OCI-M2 (cell line): ENCODE data around the gene PRDM2.

Experiments
- DNase-seq: peaks from one replicate; lab custom pipeline; 2025; ENCODE audit not compliant: unreplicated experiment; lab: John Stamatoyannopoulos, UW

Gene PRDM2

GRCh38 chr1:13731897-13732296, 31.9 kb downstream of the PRDM2 start:
- no peak for DNase-seq

DNA sequence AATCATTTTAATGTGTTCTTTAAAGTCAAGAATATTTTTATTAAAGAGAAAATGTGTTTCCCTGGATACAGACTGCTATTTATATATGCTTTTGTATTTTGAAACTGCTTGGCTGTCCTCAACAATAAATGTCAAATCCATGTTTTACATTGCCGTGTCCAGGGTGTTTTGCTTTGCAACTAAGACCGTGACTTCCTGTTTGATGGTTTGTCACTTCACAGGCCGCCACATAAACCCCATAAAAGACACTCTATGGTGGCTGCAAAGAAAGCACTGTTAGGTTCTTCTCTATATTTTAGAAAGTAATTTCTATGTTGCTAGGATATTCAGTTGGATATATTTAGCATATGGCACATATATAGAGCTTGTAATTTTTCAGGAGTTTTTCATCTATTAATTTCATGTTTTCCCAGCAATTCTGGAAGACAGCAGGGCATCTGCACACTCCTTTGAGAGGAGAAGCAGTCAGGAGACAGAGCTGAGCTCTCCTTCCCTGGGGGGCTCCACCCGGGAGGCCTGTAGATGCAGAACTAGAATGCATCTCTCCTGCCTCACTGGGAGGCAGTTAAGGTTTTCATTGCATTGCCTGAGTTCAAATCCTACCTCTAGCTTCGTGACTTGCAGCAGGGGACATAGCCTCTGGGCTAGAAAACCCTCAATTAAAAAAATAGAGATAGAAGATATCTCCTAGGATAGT, 33.1 kb downstream of the PRDM2 start:
- DNase-seq, result no peak

- no peak for DNase-seq
These were observed 33.7 kb downstream of the PRDM2 start for GRCh38 chr1:13733711-13734110.

- DNase-seq, result no peak
These were observed 35.4 kb downstream of the PRDM2 start for GRCh38 chr1:13735168-13735930.

- no peak for DNase-seq
These were observed 37.4 kb downstream of the PRDM2 start for GRCh38 chr1:13737398-13737797.

DNA sequence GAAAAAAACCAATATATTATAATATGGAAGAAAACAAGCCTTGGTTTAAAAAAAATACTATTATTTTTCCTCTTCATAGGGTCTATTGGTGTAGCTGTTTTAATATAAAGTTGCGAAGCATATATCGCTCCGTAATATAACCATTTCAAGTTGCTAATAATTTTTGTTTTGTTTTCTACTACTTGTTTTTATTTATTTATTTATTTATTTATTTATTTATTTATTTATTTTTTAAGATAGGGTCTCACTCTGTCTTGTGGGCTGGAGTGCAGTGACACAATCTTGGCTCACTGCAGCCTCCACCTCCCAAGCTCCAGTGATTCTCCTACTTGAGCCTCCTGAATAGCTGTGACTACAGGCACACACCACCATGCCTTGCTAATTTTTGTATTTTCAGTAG, 46.4 kb downstream of the PRDM2 start:
- DNase-seq, result no peak

GRCh38 chr1:13748610-13749505, 48.9 kb downstream of the PRDM2 start:
- peak; percentile 22 for DNase-seq

DNA sequence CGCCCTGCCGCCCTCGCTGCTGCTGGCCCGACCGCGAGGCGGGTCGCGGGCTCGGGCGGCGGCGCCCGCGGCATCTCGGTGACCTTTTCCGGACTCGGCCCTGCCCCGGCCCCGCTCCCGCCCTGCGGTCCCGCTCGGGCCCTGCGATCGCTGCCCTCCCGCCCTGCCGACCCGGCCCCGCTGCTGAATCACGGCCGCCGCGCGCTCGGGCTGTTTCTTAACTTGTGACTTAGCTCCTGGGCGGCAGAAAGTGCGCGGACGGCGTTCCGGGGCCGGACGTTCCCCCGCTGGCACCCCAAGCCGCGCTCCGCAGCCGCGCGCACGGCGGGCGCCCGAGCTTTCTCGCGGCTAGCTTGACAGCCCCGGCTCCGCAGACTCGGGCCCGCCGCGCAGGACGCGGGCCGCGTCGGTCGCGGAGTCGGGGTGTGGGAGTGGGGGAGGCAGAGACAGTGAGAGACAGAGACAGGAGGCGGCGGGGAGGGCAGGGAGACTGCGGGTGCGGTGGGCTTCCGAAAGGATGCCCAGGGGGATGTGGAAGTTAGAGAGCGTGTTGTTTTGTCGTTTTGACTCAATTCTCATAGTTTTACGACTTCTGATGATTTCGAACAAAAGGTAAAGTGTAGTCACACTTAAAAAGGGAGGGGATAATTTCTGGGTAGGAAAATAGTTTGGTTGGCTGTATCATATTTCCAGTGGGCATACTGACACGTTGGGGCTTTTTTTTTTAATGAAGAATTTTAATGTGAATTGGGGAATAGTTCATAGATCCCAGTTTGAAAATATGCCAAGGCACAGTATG, 49.8 kb downstream of the PRDM2 start:
- no peak for DNase-seq

- DNase-seq, result no peak
These were observed 51.5 kb downstream of the PRDM2 start for GRCh38 chr1:13751458-13751871.

DNA sequence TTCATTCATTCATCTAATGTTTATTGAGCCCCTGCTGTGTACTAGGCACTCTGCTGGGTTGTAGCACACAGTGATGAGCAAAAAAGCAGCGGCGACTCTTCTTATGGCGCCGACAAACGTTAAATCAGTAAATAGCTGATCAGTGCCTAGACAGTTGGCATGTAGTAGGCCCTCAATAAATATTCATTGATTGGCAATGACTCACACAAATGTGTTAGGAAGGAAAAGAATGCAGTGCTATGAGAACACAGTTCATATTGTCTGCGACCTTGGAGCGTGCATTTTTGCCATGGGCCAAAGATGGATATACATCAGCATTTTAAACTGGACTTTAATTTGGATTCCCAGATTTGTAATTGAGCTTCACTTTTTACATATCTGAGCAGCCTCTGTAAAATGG, 52.0 kb downstream of the PRDM2 start:
- no peak for DNase-seq

DNA sequence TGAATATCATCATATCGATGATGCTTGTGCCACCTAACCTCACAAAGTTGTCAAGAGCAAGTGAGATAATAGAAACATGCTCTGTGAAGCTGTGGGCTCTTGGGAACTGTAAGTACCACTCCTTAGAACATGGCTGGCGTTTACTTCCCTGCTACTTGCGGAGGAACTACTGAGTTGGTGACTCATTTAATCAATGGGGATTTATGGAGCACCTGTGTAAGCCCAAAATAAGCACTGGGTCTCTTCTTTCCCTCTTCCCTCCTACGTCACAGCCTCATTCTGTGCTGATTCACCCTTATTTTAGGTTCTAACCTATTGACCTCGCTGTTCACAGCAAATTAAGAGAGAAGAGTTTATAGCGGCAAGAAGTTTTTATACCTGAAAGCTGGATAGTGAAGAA, 52.9 kb downstream of the PRDM2 start:
- no peak for DNase-seq

- no peak for DNase-seq
These were observed 53.8 kb downstream of the PRDM2 start for GRCh38 chr1:13753636-13754402.

DNA sequence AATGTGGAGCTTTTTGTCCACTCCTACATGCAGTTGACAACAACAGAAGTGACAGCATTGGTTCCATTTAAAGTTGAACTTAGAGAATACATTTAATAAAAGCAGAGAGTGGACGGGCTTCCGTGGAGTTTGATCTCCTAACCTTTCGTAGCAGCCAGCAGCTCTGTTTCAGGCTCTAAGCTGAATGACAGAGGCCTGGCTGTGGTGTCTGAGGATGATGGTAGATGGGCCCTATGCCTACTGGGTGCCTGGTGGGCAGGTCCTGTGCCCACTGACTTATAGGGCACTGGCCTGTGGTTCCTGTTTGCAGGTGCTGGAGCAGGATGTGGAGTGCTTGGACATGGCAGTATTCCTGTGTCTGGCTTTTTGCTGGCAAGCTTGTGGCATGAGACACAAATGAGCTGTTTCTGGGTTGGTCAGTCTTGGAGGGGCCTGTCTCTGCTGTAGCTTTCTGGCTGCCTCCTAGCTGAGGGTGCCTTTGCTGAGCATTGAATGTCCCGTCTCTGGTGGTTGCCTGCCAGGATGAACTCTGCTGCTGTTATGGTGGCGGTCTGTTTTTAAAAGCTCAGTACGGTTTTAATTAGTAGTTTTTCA, 54.6 kb downstream of the PRDM2 start:
- no peak for DNase-seq

- no peak for DNase-seq
These were observed 56.7 kb downstream of the PRDM2 start for GRCh38 chr1:13756557-13757315.

DNA sequence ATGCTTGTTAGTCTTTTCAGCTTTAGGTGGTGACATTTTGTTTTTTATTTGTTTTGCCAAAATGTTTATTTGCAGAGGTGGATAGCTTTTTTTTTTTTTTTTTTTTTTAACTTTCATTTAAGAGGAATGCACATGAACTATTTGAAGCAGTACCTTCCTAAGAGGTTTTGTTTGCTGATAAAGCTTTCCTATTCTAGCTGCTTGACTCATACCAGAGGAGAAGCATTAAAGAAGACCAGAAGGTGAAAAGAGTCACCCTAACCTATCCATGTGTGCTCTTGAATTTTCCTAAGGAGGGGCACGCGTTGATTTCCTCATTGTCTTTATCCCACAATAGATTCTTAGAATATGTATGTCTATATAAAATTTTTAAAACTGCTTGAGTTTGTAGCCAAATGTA, 57.7 kb downstream of the PRDM2 start:
- no peak for DNase-seq

DNA sequence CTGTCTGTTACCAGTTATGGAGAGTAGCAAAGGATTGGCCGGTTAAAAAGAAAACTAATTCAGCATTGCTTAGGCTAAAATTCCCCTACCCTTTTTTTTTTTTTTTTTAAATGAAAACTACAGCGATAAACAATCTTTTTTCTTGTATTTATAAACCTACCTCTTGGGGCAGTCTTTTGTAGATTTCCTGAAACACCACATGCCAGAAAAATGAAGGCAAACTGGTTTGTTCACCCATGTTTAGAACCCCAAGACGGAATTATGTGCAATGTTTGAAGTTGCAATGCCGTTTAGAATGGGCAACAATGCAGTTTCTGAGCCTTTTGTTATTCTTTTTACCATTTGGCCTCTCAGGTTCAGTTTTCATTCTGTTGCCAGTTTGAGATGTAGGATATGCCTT, 59.1 kb downstream of the PRDM2 start:
- no peak for DNase-seq

- no peak for DNase-seq
These were observed 60.4 kb downstream of the PRDM2 start for GRCh38 chr1:13760340-13760739.

DNA sequence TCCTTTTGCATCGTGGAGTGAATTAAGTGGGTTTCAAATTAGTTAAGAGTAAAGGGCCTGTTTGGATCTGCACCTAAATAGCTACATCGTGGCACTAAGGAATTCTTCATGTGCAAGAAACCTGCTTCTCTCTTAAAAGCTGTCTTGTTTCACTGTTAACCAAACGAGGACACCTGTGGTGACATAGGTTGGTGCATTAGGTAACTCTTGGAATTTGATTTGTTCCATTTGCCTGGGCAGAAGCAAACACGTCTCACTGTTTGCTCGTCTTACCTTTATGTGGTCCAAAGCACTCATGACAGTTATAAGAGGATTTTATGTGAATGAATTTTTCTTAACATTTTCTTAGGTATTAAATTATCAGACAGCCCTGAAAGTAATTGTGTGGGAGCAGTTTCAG, 60.9 kb downstream of the PRDM2 start:
- no peak for DNase-seq

DNA sequence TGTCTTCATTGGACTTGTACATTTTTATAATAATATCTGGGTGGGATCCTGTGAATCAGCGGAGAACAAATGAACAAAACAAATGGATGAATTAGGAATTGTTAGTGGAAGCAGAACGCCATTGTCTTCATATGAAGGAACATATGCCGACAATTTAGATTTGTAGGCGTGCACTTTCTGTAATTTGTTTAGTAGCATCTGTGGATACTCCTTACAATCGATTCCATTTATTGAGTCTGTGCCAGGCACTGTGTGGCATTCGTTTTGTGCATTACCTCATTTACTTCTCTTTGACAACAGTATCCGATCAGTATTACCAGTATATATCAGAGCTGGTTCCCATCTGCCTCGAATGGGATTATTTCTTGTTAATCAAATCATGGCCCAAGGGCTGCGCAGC, 61.9 kb downstream of the PRDM2 start:
- no peak for DNase-seq
